ENCODE data around the gene SCP2D1.

DNA sequence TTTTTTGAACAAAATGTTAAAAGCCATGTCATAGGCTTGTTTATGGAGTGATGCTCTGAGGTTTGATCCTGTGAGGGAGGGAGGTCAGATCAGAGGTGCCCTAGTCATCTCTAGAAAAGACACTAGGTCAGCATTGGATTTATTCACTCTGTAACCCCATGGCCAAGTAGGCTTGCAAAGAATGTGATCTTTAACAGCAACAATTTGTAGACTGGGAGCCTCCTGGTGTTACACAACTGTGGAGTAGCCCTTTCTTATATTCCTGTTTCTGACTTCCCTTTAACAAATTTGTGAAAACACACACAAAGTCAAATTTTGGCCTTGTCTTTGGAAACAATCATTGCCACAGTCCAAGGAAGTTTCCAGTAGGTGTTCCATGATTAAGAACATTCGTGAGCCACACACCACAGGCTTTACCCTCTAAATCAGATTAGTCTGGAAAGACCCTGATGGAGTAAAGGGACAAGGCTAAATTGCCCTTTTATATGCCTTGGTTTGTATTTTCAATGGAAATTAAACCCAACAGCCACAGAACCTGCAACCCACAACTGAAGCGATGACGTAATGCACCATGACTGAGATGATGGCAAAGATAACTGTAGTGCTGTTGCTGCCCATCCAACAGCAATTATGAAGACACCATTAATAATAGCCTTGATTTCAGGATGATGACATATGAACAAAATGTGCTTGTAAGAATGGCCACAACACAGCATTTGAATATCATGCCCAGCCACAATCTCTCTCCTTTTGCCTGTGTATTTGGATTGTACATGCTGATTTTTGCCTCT lies 22.1 kb downstream of the SCP2D1 start:
- TF ChIP-seq, protein P1, sequence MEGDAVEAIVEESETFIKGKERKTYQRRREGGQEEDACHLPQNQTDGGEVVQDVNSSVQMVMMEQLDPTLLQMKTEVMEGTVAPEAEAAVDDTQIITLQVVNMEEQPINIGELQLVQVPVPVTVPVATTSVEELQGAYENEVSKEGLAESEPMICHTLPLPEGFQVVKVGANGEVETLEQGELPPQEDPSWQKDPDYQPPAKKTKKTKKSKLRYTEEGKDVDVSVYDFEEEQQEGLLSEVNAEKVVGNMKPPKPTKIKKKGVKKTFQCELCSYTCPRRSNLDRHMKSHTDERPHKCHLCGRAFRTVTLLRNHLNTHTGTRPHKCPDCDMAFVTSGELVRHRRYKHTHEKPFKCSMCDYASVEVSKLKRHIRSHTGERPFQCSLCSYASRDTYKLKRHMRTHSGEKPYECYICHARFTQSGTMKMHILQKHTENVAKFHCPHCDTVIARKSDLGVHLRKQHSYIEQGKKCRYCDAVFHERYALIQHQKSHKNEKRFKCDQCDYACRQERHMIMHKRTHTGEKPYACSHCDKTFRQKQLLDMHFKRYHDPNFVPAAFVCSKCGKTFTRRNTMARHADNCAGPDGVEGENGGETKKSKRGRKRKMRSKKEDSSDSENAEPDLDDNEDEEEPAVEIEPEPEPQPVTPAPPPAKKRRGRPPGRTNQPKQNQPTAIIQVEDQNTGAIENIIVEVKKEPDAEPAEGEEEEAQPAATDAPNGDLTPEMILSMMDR (IDR thresholded peaks at IDR 0.05): no peak
- TF ChIP-seq TAF1 (IDR thresholded peaks at IDR 0.05; ENCODE audit: borderline replicate concordance, low read depth, low read length) (no peak), RCOR1 (IDR thresholded peaks at IDR 0.05; ENCODE audit: low read length) (no peak), CHD2 (IDR thresholded peaks at IDR 0.05; ENCODE audit: low read length, partially characterized antibody) (no peak), EP300 (IDR thresholded peaks at IDR 0.05; ENCODE audit: borderline replicate concordance in 1 of 2, low read depth in 1 of 2, low read length in 1 of 2) (peak in 1 of 2 experiments; percentile 24; a peak in 1 of 4 replicates)
